HG02981 (cell line): ENCODE results near the gene CCDC88C.

ENCODE experiments used
- ATAC-seq: cut with Tn5 transposase; IDR thresholded peaks from one replicate; pipeline ENCODE4 v1.9.1; 2021; ENCODE audit warnings: mild to moderate bottlenecking, moderate library complexity; ENCODE audit not compliant: unreplicated experiment

The CCDC88C gene

DNA sequence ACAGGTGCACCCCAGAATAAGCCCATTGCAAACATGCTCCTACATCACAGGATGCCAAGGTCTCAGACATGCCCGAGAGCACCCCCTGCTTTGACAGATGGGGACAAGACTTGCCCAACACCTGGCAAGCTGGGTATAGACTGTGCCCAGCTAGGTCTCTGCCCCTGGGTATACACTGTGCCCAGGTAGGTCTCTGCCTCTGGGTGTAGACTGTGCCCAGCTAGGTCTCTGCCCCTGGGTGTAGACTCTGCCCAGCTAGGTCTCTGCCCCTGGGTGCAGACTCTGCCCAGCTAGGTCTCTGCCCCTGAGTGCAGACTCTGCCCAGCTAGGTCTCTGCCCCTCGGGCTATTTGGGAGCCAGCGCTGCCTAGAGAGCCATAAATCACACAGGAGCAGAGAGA is 85.9 kb downstream of the CCDC88C start:
- ATAC-seq, result no peak

DNA sequence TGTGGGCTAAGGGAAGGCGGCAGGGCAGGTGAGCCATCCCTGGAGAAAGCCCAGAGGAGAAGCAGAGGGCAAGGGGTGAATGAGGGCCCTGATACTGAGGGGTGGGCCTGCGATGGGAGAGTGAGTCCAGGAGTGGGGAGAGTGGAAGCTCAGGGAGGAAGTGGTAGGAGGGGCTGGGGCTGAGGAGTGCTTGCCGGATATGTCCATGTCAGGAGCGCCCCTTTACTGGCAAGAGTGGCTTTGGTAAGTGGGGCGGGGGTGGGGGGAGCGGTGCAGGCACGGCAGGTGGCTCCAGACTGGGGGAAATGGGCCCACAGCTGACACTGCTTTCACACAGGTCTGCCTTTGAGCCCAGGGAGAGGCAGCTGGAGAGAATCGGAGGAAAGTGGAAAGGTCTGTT is 86.8 kb downstream of the CCDC88C start:
- ATAC-seq, result no peak

DNA sequence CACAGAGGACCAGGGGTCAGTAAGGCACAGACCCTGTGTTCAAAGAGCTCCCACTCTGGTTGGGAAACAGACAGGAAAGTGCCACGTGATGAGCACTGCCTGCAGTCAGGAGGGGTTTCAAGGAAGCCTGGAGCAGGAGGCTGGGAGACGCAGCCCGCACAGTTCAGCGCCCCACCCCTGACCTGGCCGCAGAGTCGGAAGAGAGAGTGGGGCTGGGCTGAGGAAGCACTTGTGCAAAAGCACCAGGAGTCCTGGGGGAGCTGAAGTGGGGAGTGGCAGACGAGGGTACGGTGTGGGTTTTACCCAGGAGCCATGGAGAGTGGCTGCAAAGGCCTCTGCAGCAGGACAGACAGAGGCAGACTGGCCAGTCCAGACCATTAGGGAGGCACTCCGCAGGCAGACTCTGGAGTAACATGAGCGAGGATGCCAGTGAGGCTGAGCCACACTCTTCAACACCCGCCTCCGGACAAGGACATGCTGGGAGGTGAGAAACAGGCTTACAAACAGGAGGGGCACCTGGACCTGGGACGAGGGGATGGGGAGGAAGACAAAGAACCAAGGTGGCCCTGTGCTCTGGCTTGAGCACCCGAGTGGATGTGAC is 87.4 kb downstream of the CCDC88C start:
- ATAC-seq, result no peak

DNA sequence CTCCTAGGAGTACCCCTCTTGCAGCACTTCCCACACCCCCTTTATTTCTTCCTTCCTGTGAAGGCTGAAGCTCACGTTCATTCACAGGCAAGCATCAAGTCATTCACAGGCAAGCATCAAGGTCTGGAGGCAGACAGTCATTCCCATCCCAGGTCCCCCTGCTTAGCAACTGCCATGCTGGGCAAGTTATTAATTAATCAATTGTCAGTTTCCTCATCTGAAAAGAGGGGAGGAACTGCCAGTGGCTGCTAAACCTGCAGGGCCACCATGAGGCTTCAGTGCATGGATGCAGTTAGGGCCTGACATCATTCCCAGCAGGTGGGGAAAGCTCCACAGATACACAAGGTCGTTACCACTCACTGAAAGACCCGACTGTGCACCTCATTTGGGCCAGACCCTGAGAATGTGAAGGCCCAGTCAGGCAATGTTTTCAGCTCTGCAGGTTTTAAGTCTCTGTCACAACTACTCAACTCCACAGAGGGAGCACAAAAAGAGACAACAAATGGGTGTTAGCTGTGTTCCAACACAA is 88.1 kb downstream of the CCDC88C start:
- ATAC-seq, result no peak

DNA sequence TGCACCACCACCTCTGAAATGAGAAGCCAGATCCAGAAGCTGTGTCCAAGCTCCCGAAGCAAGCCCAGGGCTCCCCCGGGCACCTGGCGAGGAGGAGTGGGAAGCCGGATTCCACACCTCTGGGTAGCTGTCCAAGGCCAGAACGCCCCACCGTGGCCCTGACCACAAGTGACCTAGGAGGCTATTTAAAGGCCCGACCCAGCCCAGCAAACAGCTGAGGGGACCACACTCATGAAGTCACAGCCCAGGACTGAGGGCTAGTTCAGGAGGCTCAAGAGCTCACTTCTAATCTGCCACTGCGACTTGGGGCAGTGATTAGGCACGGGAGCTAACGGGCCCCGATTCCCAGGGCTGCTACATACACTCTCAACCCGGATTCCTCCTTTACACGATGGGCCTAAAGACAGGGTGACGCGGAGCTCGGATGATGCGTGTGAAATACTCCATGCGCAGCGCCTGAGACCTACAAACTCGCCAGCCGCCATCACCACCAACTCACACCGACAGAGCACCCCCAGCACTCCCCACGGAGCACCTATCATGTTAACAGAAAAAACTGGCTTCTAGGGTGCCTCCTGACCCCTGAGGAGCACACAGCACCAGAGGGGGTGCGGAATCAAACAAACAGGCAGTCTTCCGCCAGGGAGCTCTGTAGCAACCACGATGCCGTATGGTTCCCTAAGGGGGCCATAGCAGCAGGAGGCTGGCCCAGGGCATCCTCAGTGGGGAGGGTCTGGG is 89.1 kb downstream of the CCDC88C start:
- no peak for ATAC-seq

DNA sequence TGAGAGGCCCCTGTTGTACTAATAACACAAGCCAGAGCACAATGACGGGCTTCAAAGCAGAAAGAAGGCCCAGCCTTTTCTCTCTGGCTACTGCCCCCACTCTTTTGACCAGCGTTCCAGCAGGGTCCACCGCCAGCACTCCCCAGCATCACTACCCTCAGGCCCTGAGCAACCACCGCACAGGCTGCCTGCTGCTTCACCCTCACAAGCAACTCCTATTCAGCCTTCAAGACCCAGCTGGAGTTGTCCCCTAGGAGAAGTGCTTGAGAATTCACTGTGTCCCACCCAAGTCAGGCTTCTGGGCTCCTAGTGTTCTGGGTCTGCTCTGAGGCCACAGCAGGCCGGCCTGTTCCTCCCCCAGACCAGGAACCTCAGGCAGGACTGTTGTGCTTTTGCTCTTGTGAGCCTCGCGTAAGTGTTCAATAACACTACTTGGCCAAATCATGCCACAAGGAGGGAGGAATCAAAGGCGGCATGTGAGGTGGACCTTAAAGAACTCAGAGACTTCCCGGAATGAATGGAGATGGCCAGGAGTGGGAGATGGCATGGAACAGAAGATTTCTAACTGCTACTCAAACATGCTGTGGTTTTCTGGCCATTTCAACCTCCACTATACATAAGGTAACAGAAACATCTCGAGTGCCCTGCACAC is 89.8 kb downstream of the CCDC88C start:
- no peak for ATAC-seq

DNA sequence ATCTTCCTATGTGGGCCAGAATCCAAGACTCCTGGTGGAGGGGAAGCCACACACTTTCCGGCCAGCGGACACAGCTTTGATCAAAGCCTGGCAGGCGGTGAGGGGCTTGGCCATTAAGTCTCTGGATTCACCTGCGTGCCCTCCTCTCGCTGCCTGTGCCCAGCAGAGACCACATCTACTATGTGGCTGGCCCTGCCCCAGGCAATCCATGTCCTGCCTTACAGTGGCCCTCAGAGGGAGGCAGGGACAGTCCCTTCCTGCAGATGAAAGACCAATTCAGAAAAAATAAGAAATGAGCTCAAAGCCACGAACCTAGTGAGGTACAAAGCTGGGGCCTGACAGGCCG is 90.4 kb downstream of the CCDC88C start:
- ATAC-seq, result no peak

DNA sequence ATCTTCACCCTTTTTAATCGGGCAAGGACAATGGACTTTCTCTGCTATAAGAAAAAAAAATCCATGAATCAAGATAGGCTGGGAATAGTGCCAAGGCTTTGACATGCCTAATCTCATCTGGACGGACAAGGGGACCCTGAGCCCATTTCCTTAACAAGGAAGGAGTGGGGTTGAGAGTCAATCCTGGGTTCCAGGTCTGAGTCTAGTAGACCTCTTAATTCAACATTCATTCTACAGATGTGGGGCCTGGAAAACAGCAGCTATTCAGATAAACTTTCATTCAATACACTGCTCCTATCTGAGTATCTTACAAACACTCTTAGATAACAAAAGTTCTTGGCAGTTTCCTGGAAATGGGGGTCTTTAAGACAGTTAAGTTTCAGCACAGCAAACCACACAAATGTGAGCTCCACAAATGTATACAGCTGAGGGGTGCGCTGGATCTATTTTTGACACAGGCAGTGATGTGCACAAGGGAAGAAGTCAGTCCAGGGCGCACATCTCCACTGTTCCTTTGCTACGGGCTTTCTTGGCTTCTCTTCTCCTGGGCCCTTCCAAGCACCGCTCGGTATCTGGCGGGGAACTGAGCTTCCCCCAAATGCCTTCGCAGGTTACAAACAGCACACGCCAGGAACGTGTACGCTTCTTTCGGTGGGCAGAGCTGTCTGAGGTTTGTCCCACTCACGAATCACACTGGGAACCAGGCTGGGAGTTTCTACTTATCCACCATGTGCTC is 90.9 kb downstream of the CCDC88C start:
- no peak for ATAC-seq

DNA sequence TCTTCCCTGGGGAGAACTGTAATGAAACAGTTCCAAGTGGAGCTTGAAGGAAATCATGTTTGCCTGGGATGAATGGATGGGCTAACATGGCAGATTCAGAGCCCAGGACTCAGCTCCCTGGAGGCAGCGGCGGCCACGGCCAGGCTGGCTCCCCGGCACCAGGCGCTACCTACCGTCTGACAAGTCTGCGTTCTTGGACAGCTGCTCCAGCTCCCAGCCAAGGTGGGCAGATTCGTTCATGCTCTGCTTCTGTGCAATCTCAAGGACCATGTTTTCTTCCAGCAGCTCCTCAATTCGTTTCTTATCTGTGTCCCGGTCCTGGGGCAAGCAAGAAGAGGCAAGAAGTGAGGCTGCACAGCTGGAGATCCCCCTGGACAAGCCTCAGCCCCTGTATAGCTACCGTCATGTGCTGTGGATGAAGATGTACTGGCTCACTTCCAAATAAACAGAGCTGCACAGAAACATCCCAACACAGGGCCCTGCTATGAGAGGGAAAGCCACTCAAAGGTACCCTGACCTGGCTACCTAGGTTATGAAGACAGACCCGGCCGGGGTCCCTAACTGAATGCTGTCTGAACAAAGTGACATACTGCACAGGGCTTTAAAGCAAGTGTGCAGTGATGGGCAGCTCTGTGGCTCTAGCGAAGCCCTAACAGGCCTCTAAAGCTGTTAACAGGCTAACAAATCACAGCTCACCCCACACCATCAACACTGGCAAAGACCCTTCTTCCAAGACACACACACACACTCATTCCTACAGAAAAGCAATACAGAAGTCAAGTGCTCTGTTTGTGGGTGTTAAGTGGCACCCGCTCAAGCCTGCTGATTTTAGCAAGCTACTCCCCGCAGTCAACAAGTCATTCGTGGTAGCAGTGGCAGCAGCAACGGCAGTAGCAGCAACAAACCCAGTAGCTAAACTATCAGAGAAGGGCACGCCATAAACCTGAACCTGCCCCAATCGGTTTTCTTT is 92.7 kb downstream of the CCDC88C start:
- ATAC-seq, result no peak

DNA sequence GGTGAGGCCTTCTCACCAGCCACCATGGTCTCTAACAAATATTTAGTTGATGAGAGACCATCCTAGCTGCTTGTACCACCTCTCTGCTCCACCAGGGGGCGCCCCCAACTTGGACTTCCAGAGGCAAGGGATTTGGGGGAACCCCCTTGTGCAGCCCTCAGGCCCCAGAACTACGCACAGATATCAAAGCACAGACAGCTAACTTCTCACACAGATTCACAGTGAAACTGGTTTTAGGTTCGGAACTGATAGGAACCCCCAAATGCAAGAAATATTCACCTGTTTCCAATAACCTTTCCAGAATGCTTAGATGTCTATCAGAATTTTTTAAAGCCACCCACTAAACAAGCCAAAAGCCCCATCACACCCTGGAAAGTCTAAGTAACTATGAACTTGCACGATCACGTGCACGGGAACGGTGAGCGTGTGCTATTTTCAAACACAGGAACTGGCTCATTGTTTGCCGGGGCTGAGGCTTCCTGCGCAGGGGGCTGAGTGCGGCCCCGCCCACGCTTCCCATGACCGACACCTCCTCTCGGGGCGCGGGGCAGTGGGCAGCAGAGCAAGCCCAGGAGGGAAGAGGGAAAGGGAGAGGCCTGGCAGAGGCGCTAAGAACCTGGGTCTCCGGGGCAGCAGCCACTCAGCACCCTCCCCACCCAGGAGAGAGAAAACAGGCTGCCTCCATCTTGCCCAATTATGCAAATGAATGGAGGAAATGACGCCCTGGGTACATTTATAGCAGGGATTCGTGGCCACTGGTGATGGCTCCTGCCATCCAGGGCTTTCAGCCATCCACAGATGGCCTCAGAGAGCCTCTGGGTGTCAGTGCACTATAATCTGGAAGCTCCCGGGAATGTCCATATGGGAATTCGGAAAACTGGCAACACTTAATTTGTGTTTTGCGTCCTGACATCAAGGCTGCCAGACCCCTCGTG is 93.7 kb downstream of the CCDC88C start:
- peak; percentile 55 for ATAC-seq

DNA sequence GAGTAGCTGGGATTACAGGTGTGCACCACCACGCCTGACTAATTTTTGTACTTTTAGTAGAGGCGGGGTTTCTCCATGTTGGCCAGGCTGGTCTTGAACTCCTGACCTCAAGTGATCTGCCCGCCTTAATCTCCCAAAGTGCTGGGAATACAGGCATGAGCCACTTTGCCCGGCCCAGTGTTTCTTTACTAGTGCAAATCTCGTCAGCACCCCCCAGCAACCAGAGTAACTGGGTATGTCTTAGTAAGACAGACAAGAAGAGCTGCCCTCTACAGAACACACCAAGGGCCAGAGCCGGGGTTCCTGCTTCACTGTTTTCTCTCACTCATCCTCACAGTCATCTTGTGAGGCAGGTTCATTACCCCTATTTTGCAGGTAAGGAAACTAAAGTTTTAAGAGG is 94.6 kb downstream of the CCDC88C start:
- ATAC-seq, result no peak

DNA sequence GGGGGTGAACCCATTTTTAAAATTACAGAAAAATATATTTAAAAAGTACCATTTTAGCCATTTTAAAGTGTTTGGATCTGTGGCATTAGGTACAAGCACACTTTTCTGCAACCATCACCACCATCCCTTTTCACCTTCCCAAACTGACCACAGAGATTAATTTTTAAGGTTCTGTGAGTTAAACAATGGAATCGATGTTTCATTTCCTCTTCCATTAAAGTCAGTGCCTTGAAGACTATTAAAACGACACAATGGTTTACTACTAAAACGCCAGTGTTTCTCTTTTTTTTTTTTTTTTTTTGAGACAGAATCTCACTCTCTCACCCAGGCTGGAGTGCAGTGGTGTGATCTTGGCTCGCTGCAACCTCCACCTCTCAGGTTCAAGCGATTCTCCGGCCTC is 95.0 kb downstream of the CCDC88C start:
- ATAC-seq, result no peak

DNA sequence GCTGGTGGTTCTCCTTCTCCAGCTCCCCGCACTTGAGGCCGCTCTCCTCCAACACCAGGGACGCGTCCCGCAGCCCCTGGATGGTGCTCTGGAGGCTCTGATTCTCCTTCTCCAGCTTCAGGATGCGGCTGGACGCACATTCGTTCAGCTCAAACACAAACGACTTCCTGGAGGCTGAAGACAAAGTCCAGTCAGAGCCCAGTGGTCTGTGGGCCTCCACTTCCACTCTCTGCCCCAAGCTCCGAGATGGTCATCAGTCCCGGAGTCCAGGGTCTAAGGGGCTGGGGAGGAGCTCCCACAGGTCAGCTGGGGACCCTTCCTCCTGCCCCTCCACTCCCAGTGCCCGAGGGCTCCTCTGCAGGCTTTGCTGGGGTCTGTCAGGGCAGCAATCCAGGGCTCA is 96.5 kb downstream of the CCDC88C start:
- ATAC-seq, result no peak

DNA sequence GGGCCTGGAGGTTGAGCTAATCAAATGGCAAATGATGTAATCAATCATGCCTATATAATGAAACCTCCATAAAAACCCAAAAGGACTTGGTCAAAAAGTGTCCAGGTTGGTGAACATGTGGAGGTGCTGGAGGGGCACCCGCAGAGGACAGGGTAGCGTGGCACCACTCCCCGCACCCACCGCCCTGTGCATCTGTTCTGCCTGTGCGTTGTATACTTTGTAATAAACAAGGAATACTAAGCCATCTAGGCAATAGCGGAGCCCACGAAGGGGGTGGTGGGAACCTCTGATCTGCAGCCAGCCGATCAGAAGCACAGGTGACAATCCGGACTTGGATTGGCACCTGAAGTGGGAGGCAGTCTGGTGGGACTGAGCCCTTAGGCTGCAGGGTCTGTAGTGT is 97.4 kb downstream of the CCDC88C start:
- no peak for ATAC-seq

DNA sequence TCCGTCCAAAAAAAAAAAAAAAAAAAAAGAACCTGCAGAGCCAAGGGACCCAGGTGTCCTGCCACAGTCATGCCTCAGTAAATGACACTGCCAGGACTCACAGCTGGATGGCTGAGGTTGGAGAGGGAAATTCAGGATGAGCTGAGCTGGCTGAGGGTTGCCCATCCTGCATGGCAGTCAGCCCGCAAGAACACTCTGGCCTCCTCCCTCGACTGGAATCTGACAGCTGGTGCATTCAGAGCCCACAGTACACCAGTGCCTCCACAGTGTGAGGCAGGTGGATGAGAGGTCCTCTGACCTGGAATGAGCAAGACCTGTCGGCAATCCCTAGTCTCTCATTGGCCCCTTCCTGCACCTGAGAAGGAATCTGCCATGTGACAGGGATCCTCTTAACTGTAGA is 98.7 kb downstream of the CCDC88C start:
- no peak for ATAC-seq

DNA sequence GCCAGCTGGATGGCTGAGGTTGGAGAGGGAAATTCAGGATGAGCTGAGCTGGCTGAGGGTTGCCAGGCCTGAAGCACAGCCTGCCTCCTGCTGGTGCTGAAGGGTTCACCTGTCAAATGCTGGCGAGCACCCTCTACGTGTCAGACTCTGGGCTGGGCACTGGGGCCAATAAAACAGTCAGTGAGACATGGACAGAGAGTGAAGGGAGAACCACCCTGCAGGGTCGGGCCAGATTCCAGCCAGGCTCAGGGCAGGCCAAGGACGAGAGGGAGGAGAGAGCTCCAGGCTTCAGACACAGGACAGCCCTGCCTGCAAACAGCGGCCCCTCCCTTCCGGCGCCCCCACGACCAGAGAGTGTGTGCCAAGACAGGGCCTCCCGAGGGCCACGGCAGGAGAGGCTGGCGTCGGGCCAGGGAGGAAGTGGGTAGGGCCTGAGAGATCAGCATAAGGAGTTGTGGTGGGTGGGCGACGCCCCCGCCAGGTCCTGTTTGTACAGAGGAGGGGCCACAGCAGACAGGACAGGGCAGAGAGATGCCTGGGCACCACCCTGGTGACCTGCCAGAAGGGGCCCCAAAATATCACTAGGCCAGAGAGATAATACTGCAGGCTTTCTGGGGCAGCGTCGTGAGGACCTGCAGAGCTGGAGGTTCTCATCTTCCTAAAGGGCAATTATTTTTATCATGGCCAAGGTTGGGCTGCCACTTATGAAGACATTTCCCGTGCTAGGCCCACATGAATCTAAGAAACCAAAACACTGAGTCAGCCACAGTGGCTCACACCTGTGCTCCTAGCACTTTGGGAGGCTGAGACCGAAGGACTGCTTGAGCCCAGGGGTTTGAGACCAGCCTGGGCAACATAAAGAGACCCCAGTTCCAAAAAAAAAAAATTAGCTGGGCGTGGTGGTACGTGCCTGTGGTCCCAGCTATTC is 100.0 kb downstream of the CCDC88C start:
- no peak for ATAC-seq

DNA sequence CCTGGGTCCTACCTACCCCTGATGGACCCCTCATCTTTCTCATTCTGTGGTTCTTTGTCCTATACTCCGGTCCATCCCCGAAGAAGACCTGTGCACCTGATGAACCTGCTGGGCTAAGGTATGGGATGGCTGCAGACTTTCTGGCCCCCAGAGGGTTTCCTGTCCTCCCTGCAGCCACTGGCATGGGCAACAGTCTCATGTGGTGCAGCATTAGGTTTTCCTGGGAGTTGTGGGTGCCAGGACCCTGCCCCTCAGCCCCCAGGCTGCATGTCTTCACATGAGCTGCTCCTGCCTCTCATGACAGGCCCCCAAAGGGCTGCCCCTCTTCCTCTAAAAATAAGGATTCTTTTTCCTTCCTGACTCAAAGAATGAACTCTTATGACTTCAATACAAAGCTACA is 100.9 kb downstream of the CCDC88C start:
- no peak for ATAC-seq

DNA sequence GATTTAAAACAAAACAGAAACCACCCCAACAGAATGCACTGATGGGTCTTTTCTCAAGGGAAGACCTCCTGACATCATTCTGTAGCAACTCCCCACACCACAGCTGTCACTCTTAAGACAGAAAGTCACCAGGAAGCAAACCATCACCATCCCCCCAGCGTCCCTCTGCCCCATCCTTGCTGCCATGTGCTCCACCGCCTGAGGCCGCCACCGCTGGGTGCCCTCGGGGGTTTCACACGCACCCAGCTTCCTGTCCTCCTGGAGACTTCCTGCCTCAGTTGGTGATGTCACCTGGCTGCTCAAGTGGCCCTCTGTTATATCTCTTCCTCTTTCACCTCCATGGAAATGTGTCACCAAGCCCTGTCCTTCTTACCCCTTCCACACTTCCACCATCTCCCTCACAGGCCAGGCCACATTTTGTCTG is 101.8 kb downstream of the CCDC88C start:
- ATAC-seq, result peak; percentile 89
